Activated CD8-positive, alpha-beta memory T cell treated with anti-CD3 and anti-CD28 coated beads for 48 hours (primary cell): ENCODE measurements around the gene CACFD1.

Experiments used
- DNase-seq, 3 experiments: peaks; one replicate each; pipeline ENCODE4 v3.0.0-alpha.2; 2020; ENCODE audit warnings: low read depth in 2 of 3, low spot score in 2 of 3

The CACFD1 gene

DNA sequence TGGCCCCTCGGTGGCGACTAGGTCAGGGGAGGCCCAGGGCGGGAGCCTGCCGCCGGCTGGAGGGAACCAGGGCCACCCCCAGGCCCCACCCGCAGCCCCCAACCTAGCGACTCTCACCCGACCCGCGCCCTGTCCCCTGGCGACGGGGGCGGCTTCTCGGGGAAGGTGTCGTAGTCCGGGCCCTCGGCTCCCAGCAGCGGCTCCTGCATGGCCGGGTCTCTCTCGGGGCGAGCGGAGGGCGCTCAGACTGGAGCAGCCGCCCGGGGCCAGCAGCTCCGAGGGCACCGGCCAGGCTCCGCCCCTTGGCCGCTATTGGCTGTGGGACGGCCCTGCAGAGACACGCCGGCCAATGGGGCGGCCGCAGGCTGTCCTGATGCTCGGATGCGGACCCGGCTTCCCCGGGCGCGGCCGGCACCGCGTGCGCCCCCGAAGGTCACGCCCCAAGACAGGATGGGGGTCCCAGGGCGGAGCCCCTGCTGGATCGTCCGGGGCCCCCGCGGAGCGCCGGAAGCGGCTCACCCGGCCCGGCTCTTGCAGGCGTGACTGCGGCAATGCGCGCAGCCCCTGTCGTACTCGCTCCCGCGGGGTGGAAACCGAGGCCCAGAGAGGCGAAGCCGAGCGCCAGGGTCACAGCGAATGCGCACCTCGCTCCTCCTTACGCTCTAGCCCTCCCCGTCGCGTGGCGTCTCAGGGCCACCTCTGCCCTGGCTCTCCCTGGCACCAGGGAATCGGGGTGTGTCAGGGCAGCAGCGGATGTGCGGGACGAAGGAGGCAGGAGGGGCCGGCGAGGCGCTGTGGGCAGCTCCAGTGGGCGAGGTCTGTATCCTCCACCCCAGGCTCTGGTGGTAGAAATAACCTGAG, 19.3 kb downstream of the CACFD1 start, which contains the start of gene SLC2A6:
Gene SLC2A6, minus strand, starts transcription at position 249 of the 861 bp plus-strand sequence. Its CDS starts 40 bp downstream, at position 209.
- peak; percentile 58 to 79 (median 63) for DNase-seq

DNA sequence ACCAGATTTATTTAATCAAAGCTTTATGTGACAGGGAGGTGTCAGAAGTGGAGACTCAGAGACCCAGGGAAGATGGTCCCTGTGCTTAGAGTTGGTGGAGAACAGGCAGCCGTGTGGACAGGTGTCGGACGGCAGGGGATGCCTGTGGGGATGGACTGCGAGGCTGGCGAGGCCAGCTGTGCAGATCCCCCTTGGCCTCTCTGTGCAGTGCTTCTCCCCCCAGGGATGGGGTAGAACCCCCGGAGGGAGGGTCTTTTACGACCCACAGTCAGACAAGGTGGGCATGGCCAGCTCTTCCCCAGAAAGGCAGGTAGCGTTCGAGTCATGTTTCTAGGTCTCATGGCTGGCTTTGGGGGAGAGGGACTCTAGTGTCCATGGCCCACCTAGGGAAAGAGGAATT, 23.8 kb downstream of the CACFD1 start:
- no peak for DNase-seq

DNA sequence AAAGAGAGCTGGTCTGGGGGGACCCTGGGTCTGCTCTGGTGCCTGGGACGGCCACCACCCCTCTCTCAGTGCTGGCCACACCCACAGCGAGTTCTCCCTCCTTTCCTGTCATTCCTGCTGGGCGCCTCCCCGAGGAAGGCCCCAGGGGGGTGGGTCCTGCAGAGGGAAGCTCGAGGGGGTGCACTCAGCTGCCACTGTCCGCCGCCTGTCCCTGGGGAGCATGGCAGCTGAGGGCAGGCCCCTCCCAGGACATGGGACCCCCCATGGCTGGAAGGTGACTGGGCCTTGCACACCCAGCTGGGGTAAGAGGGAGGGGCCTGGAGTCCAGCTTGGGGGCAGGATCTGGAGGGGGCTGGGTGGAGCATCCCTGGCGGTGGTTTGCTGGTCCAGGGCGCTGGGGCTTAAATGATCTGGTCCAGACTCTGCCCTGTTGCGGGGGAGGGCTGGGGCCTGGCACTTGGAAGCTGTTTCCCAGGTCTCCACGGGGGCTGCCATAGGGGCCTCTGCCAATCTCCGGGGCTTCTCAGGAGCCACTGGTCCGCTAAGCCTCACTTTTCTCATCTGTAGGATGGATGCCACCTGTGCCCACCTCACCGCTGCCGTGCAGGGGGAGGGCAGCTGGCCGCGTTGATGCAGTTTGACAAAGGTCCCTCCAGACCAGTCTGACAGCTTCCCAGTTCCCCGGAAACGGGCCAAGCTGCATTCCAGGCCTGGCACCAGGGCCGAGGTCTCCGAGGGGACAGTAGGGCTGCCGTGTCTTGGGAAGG, 25.1 kb downstream of the CACFD1 start:
- DNase-seq, result no peak

DNA sequence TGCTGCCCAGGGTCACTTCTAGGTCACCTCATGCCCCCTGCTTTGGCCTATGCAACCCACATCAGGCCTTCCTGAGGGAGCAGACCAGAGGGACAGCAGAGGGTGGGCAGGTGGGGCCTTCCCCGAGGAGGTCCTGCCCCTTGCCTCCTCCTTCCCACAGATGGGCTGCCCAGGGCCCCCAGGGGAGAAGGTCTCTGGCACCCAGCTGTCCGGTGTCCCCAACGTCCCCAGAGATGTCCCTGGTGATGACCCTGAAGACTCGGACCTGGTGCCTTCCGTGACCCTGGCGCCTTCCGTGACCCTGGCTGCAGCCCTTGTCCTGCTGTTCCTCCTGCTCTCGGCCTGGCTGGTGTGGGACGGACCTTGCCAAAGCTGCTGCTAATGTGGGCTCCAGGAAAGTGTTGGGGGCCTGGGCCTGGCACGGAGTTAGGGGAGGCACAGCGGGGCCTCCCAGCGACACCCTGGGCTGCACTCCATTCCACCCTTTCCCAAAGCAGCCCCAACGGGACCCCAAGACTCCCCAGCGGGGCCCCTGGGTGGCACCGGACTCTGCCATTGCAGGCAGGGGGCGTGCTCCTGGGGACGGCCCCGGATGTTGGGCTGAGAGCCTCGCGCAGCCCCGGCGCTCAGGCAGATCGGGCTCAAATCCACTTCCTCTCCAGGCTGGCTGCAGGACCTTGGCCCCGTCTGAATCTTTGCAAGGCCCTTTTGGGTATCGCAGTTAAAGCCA, 25.9 kb downstream of the CACFD1 start:
- DNase-seq, result no peak

DNA sequence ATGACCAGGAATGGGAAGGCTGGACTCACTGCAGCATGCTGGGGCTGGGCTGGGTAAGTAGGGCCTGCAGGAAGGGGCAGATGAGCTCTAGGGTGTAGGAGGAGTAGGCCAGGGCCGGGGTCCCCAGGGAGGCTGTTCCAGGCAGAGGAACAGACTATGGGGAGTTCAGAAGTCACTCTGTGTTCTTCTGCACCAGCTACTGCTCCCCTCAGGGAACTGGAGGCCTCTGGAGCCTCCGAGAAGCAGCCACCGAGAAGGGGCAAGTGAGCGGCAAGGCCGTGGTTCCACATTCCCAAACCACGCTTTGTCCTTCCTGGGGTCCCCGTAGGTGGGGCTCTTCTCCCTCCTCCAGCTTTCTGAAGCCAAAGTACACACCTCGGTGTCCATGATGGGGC, 27.6 kb downstream of the CACFD1 start:
- DNase-seq, result no peak

DNA sequence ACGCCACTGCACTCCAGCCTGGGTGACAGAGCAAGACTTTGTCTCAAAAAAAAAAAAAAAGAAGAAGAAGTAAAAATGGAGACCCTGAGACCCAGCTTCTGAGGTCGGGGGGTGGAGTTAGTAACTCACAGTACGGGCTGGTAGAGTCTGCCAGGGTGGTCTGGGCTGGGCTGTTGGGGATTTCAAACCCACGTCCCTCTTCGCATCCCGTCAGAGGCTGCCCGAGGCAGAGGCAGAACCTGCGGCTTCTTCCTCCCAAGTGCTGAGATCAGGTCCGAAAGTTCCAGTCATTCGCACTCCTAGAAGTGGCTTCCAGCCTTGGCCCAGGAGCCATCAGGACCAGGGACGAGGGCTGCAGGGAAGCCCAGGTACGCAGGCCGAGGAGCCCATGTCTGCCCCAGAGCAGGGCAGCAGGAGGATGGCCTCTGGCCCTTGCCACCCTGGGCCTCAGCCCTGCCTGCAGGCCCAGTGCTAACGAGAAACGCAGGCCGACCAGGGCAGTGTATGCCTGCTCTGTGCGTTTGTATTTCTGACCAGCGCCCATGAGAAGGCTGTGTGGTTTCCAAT, 29.0 kb downstream of the CACFD1 start:
- DNase-seq, result no peak

DNA sequence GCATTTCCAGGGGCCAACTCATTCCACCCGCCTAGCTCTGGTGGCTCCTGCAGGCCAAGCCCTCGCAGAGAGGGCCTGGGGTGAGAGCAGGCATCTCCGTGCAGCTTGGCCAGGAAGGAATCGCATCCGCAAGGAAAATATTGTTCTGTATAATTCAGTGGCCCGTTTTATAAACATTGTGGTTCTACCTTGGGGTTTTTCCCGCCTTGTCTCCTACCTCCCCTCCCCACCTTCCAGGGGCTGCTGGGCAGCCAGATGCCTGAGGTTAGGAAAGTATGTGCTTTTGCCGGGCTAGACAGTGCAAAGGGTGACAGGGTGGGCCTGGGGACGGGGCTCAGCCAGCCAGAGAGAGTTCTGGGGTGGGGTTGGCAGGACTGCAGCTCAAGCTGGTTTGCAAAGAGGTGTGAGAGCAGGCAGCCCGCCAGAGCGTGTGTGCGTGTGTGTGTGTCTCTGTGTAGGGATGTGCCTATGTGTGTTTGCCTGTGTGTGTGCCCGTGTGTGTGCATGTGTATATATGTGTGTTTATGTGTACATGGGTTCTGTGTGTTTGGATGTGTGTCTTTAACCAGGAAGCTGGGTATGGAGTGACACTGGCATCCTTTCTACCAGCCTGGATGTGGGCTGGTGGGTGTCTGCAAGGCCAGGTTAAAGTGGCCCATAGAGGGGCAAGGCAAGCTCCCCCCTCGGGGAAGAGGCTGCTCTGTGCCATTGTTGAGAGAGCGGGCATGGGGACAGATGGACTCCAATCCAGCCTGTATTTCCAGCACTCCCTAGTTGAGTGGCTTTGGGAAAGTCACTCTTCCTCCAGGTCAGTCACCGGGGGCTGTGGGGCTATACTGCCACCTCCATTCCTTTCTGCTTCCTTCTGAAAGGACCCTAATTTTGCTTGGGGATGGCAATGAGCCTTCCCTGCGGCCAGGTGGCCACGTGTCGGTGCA, 29.7 kb downstream of the CACFD1 start:
- no peak for DNase-seq

DNA sequence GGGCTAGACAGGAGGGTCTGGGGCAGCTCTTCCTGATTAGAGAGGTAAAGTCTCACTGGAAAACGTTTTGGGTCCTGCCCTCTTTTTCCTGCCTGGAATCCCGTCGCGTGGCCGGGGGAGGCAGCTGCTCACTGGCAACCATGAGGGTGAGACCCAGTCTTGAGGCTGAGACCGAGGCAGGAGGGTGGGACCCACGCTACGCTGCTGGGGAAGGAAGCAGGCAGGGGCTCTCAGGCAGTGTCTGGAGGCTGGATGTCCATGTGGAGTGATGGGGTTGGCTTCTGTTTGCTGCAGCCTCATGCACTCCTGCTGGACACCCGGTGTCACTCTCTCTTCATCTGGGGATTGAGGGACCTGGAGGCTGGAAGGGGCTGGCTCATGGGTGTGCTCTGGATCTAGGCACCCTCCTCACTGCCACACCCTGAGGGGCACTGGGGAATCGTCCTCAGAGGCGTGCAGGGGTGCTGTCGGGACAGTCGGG, 30.5 kb downstream of the CACFD1 start:
- no peak for DNase-seq

DNA sequence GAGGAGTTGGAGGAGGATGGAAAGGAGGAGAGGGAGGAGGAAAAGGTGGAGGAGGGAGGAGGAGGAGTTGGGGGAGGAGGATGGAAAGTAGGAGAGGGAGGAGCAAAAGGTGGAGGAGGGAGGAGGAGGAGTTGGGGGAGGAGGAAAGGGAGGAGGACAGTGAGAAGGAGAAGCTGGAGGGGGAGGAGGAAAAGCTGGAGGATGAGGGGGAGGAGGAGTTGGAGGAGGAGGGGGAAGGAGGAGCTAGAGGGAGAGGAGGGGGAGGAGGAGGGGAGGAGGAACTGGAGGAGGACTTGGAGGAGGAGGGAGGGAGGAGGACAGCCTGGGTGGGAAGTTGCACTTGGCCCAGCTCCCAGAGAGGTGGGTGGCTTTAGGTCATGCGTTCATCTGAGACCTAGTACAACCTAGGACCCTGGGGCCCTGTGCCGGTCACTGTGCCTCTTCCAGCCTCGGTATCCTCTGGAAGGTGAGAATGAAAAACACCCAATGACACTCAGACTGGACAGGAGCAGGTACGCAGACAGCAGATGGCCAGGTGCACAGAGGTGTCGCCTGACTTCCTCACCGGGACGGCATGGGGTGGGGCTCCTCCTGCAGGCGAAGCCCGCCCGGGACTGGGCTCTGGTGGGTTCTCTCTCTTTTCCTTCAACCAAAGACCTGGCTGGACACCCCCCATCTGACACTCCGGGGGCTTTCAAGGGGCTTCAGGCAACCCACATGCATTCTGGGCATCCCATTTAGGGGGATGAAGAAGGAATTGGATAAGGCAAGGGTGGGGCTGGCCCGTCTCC, 31.3 kb downstream of the CACFD1 start:
- no peak for DNase-seq

DNA sequence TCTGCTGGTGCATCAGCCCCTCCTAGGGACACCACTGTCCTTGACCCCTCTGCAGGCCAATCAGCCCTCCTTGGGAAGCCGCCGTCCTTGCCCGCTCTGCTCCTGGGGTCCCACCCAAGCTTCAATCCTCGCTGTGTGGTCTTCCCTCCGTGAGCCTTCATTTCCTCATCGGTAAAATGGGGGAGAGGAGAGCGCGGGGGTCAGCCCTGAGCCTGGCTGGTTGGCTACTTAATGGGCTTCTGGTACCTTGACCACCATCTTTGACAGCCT, 31.8 kb downstream of the CACFD1 start:
- no peak for DNase-seq

DNA sequence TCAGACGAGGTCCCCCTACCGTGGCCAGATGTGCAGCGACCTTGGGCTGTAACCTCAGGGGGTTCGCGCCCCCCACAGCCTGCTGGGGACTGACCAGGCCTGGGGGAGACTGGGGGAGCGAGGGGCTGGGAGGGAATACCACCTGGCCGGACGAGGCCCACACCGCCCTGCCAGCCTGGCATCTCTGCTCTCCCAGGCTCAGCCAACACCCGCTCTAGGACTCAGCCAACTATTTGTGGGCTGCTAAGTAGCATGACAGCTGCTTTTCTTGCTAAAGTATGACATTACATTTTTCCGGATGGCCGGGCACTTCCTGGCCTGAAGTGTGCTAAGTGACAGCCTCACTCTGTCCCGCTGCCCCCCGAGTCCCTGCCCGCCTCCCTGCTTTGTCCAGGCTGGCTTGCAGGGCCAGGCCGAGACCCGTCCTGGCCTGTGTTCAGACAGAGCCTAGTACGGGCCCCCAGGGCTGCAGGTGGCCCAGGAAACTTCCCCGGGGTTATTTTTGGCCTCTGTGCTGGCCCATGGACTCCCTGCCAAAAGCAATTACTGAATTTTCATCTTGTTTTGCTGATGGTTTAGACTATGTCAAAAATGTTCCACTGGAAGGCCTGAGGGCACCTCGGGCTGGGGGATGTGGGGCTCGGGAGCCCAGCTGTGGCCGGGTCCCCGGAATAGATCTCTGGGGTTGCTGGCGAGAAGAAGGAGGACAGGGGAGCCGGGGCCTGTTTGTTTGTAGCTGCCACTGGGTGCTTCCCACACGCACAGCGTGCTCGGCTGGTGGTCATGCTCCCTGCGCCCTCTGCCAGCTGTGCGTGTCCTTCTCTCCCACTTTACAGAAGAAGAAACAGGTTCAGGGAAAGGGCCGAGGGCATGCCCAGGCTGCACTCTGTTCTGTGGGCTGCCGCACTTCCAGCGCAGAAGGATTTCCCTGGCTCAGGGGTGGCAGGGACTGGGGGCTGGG, 32.6 kb downstream of the CACFD1 start:
- DNase-seq, result no peak

DNA sequence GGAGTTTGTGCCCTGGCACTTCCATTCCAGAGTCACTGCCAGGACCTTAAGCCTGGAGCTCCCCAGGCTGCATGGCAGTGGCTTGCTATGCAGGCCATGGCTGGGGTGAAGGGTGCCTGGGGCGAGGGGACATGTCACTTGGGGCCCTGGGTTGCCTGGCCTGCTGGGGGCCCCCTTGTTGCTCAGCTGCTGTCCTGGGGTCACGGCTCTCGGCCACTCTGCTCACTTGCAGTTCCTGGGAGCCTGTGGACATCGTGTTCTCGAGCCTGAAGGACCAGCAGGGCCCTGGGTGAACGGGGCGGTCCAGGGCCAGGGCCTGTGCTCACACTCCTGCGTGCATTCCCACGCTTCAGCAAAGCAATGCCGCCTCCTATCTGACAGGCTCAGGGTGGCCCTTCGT, 33.6 kb downstream of the CACFD1 start:
- DNase-seq, result no peak

DNA sequence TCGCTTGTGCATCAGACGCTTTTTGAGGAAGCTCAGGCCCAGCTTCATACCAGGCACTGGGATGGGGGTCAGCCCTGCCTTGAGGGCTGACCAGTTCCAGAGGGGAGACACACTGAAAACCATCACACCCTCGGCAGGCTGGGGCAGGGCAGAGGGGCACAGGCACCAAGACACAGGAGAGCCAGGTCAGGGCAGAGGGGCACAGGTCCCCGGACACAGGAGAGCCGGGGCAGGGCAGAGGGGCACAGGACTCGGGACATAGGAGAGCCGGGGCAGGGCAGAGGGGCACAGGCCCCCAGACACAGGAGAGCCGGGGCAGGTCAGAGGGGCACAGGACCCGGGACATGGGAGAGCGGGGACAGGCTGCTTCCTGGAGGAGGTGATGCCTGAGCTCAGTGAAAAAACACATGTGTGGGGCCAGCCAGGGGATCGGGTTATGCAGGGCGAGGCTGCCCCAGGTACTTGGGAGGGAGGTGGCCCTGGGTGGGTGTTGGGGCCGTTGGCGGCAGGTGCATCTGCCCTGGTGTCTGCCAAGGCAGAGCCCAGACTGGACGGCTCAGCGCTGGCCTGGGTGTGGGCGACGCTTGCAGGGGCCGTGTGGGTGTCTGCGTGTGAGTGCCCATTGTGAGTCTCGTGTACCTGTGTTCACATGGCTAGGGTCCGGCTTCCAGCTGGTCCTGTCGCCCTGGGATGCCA, 34.2 kb downstream of the CACFD1 start:
- DNase-seq, result no peak

DNA sequence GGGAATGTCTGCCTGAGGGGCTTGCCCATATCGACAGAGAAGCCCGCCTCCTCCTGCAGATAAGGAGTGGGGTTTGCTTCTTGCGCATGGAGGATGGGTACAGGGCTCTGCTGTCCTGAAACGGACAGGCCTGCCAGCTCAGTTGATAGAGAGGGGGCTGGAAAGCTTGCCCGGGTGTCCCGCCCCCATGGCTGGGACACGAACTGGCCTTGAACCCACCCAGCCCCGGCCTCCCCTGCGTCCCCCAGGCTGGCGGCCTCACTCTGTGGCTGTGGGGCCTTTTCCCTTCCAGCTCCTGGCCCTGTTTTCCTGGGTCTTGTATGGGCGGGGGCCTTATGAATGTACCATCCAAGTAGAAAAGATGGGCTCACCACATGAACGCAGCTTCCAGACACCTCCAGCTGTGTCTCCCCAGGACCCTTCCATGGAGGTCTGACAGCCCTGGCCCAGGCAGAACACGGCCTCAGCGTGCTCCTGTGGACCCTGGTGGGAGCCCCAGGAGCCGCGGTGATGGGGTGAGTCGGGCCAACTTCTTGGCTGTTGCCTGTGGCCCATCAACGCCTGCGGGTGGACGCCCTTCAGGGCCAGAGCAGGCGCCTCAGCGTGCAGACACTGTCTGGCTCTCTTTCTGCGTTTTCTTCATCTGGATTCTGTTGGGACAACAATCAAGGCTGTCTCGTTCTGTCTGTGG, 35.0 kb downstream of the CACFD1 start:
- no peak for DNase-seq

DNA sequence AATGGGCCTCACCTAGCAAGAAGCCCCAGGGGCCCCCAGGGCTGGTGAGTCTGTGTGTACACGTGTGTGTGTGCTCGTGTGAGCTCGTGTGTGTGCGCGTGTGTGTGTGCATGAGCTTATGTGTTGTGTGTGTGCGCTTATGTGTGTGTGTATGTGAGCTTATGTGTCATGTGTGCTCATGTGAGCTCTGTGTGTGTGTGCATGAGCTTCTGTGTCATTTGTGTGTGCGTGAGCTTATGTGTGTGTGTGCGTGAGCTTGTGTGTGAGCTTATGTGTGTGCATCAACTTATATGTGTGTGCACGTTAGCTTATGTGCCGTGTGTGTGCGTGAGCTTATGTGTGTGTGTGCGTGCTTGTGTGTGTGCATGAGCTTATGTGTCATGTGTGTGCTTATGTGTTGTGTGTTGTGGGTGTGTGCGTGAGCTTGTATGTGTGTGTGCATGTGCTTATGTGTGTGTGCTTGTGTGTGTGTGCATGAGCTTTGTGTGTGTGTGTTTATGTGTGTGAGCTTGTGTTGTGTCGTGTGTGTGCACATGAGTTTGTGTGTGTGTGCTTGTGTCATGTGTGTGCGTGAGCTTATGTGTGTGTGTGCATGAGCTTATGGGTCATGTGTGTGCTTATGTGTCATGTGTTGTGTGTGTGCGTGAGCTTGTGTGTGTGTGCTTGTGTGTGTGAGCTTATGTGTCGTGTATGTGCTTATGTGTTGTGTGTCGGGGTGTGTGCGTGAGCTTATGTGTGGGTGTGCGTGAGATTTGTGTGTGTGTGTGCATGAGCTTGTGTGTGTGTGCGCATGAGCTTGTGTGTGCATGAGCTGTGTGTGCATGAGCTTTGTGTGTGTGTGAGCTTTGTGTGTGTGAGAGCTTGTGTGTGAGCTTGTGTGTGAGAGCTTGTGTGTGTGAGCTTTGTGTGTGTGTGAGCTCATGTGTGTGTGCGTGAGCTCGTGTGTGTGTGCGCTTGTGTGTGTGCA, 35.8 kb downstream of the CACFD1 start:
- DNase-seq, result no peak
